IgD-negative memory B cell (primary cell): ENCODE data around the gene ANKRD18B. TPM values are rescaled to one million over a fixed set of nuclear protein-coding genes. Genes with fewer than 3 reads are reported as not detected.
"Not testable (repeated sequence)": the region's sequence is repeated elsewhere in the genome, so short reads cannot be mapped to it uniquely, and the experiment has no call there.

ENCODE experiments used
- H3K27ac Mint-ChIP-seq, 3 donors: one replicate each; pipeline ENCODE4 v1.8.0; 2020 to 2022; ENCODE audit warnings: mild to moderate bottlenecking in 3 of 3, mixed read lengths in 3 of 3, moderate library complexity in 1 of 3
- H3K27me3 Mint-ChIP-seq: one replicate; pipeline ENCODE4 v1.8.0; 2021; ENCODE audit warnings: mixed read lengths
- H3K36me3 Mint-ChIP-seq: one replicate; pipeline ENCODE4 v1.8.0; 2020; ENCODE audit warnings: mild to moderate bottlenecking, mixed read lengths
- H3K4me1 Mint-ChIP-seq, 3 donors: one replicate each; pipeline ENCODE4 v1.8.0; 2020 to 2022; ENCODE audit warnings: mixed read lengths in 3 of 3, mild to moderate bottlenecking in 1 of 3
- H3K4me3 Mint-ChIP-seq, 4 donors: one replicate each; pipeline ENCODE4 v1.8.0; 2020 to 2022; ENCODE audit warnings: mild to moderate bottlenecking in 4 of 4, mixed read lengths in 4 of 4, moderate library complexity in 3 of 4
- H3K9me3 Mint-ChIP-seq, 3 donors: one replicate each; pipeline ENCODE4 v1.8.0; 2020 to 2021; ENCODE audit warnings: mixed read lengths in 3 of 3, mild to moderate bottlenecking in 1 of 3
- polyA plus RNA-seq: library from polyadenylated mRNA; unstranded; fragments of 300-500 nt; fragmentation: Illumina TruSeq; gene quantifications from one replicate; pipeline ENCODE4 v1.2.3, GENCODE V29; 2021

Gene ANKRD18B
- polyA plus RNA-seq, 1 donor from 2014 or later = not detected

- H3K27ac Mint-ChIP-seq, H3K4me1 Mint-ChIP-seq, H3K27me3 Mint-ChIP-seq, H3K4me3 Mint-ChIP-seq, H3K9me3 Mint-ChIP-seq, H3K36me3 Mint-ChIP-seq: not testable (repeated sequence)
Observed at GRCh38 chr9:33516397-33516796, 7.7 kb upstream of the ANKRD18B start.

- H3K9me3 Mint-ChIP-seq = no peaks in the 10 kb centered on the region
- H3K36me3 Mint-ChIP-seq = no peaks in the 10 kb centered on the region
- no peak overlapping the region for H3K27ac Mint-ChIP-seq
- peaks cover 0 to 1% (median 0%) of the 10 kb centered on the region in 3 donors for H3K4me1 Mint-ChIP-seq
- no peak overlapping the region for H3K4me3 Mint-ChIP-seq
- H3K27me3 Mint-ChIP-seq = peaks cover 12% of the 10 kb centered on the region
Observed at GRCh38 chr9:33517373-33517772, 6.7 kb upstream of the ANKRD18B start.

- peaks cover 12% of the 10 kb centered on the region for H3K27me3 Mint-ChIP-seq
- H3K4me1 Mint-ChIP-seq, H3K36me3 Mint-ChIP-seq, H3K4me3 Mint-ChIP-seq, H3K9me3 Mint-ChIP-seq, H3K27ac Mint-ChIP-seq: not testable (repeated sequence)
Observed at GRCh38 chr9:33517934-33518577, 6.0 kb upstream of the ANKRD18B start.

- not testable (repeated sequence) for H3K4me3 Mint-ChIP-seq, H3K4me1 Mint-ChIP-seq, H3K36me3 Mint-ChIP-seq, H3K27ac Mint-ChIP-seq, H3K9me3 Mint-ChIP-seq
- H3K27me3 Mint-ChIP-seq = peaks cover 29% of the 10 kb centered on the region
Observed at GRCh38 chr9:33521861-33522260, 2.2 kb upstream of the ANKRD18B start.

GRCh38 chr9:33524306-33524947, 376 bp downstream of the ANKRD18B start:
- Mint-ChIP-seq H3K4me3 (peak overlapping the region in 3 of 4 donors; percentile 69 to 89 (median 81)), H3K9me3 (no peaks in the 10 kb centered on the region), H3K27ac (no peak overlapping the region), H3K27me3 (peaks cover 28% of the 10 kb centered on the region), H3K4me1 (peaks cover 0 to 7% (median 4%) of the 10 kb centered on the region in 3 donors), H3K36me3 (no peaks in the 10 kb centered on the region)

GRCh38 chr9:33528069-33528468, 4.0 kb downstream of the ANKRD18B start:
- H3K4me1 Mint-ChIP-seq, H3K36me3 Mint-ChIP-seq, H3K4me3 Mint-ChIP-seq: not testable (repeated sequence)

GRCh38 chr9:33533958-33534357, 9.9 kb downstream of the ANKRD18B start:
- not testable (repeated sequence) for H3K4me3 Mint-ChIP-seq, H3K36me3 Mint-ChIP-seq, H3K4me1 Mint-ChIP-seq, H3K27ac Mint-ChIP-seq, H3K27me3 Mint-ChIP-seq, H3K9me3 Mint-ChIP-seq

More at GRCh38 chr9:33528069-33528468, 4.0 kb downstream of the ANKRD18B start:
- H3K27me3 Mint-ChIP-seq = peaks cover 20% of the 10 kb centered on the region
- not testable (repeated sequence) for H3K9me3 Mint-ChIP-seq, H3K27ac Mint-ChIP-seq

GRCh38 chr9:33535541-33535940, 11.5 kb downstream of the ANKRD18B start:
- H3K9me3 Mint-ChIP-seq = no peaks in the 10 kb centered on the region
- H3K27ac Mint-ChIP-seq = no peak overlapping the region
- H3K27me3 Mint-ChIP-seq = no peaks in the 10 kb centered on the region
- H3K4me3 Mint-ChIP-seq = no peak overlapping the region
- no peaks in the 10 kb centered on the region for H3K36me3 Mint-ChIP-seq
- H3K4me1 Mint-ChIP-seq = no peaks in the 10 kb centered on the region

GRCh38 chr9:33543463-33543862, 19.4 kb downstream of the ANKRD18B start:
- H3K36me3 Mint-ChIP-seq, H3K27me3 Mint-ChIP-seq, H3K9me3 Mint-ChIP-seq, H3K4me3 Mint-ChIP-seq, H3K27ac Mint-ChIP-seq, H3K4me1 Mint-ChIP-seq: not testable (repeated sequence)

- H3K27me3 Mint-ChIP-seq, H3K36me3 Mint-ChIP-seq: not testable (repeated sequence)
Observed at GRCh38 chr9:33545715-33546114, 21.7 kb downstream of the ANKRD18B start.

GRCh38 chr9:33548816-33549215, 24.8 kb downstream of the ANKRD18B start:
- not testable (repeated sequence) for H3K27me3 Mint-ChIP-seq, H3K36me3 Mint-ChIP-seq, H3K4me3 Mint-ChIP-seq, H3K27ac Mint-ChIP-seq, H3K4me1 Mint-ChIP-seq, H3K9me3 Mint-ChIP-seq

More at GRCh38 chr9:33545715-33546114, 21.7 kb downstream of the ANKRD18B start:
- H3K4me1 Mint-ChIP-seq, H3K9me3 Mint-ChIP-seq, H3K27ac Mint-ChIP-seq, H3K4me3 Mint-ChIP-seq: not testable (repeated sequence)

GRCh38 chr9:33549418-33549817, 25.4 kb downstream of the ANKRD18B start:
- not testable (repeated sequence) for H3K9me3 Mint-ChIP-seq, H3K27me3 Mint-ChIP-seq, H3K27ac Mint-ChIP-seq, H3K4me3 Mint-ChIP-seq, H3K4me1 Mint-ChIP-seq, H3K36me3 Mint-ChIP-seq

- not testable (repeated sequence) for H3K4me3 Mint-ChIP-seq
Observed at GRCh38 chr9:33551183-33551582, 27.1 kb downstream of the ANKRD18B start.

GRCh38 chr9:33552315-33552725, 28.3 kb downstream of the ANKRD18B start:
- not testable (repeated sequence) for H3K9me3 Mint-ChIP-seq, H3K27ac Mint-ChIP-seq, H3K4me3 Mint-ChIP-seq, H3K27me3 Mint-ChIP-seq, H3K4me1 Mint-ChIP-seq, H3K36me3 Mint-ChIP-seq

More at GRCh38 chr9:33551183-33551582, 27.1 kb downstream of the ANKRD18B start:
- not testable (repeated sequence) for H3K27ac Mint-ChIP-seq, H3K36me3 Mint-ChIP-seq, H3K9me3 Mint-ChIP-seq, H3K4me1 Mint-ChIP-seq, H3K27me3 Mint-ChIP-seq

- H3K4me1 Mint-ChIP-seq, H3K27me3 Mint-ChIP-seq, H3K4me3 Mint-ChIP-seq, H3K27ac Mint-ChIP-seq, H3K36me3 Mint-ChIP-seq, H3K9me3 Mint-ChIP-seq: not testable (repeated sequence)
Observed at GRCh38 chr9:33560217-33560616, 36.2 kb downstream of the ANKRD18B start.

- H3K4me3 Mint-ChIP-seq, H3K27me3 Mint-ChIP-seq, H3K27ac Mint-ChIP-seq, H3K4me1 Mint-ChIP-seq, H3K36me3 Mint-ChIP-seq, H3K9me3 Mint-ChIP-seq: not testable (repeated sequence)
Observed at GRCh38 chr9:33562196-33562595, 38.1 kb downstream of the ANKRD18B start.
